IPS-NIHi11 (cell line): ENCODE data around the gene CHN1.

Source experiments
- DNase-seq: peaks from one replicate; pipeline ENCODE4 v3.0.0; 2012; ENCODE audit warnings: mixed read lengths, low spot score

CHN1 gene

DNA sequence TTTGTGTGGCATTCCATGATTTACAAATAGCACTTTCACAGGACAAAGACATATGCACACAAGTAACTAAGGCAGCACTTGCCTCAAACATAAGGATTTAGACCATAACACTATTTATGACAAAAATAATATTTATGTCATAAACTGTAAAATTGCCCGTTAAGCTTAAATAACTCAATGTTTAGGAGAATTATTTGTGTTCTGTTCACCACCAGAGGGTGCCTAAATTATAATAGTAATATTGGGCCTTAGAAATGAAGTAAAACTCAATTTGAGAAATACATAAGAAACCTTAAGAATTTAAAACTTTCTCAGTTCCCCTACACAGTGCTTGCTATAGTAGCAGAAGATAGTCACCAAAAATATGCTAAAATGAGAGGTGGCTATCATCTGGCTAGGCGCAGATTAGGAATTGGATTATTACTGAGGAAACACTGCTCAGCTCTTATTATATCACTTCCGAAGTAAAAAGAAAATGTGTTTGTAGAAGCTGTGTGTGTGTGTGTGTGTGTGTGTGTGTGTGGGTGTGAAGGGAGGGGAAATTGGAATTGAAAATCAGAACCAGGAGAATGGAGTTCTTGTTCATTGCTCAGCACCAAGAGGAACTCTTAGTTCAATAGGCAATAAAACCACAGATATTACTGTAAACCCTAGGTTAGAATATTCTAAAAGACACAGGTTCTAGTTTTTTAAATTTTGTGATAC, 4.9 kb upstream of the CHN1 start:
- no peak for DNase-seq

DNA sequence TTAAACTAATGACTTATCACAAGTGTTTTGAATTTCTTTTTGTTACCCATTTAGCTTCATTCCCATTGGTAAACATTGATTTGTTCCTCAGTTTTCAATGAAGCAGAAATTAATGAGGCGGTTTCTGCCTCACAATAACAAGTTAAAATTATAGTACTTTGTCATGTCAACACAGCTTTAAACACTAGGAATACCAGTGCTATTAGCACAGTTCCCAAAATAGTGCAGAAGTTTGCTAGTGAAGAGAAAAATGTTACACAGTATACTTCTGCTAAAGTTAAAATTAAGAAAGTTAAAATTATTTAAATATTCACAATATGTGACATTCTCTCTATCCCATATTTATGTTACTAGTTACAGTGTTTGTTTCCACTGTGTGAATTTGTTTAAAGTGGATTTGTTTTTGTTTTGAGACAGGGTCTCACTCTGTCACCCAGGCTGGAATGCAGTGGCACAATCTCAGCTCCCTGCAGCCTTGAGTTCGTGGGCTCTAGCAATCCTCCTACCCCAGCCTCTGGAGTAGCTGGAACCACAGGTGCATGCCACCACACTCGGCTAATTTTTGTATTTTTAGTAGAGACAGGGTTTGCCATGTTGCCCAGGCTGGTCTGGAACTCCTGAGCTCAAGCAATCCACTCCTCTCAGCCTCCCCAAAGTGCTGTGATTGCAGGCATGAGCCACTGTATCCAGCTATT, 3.8 kb upstream of the CHN1 start:
- no peak for DNase-seq

DNA sequence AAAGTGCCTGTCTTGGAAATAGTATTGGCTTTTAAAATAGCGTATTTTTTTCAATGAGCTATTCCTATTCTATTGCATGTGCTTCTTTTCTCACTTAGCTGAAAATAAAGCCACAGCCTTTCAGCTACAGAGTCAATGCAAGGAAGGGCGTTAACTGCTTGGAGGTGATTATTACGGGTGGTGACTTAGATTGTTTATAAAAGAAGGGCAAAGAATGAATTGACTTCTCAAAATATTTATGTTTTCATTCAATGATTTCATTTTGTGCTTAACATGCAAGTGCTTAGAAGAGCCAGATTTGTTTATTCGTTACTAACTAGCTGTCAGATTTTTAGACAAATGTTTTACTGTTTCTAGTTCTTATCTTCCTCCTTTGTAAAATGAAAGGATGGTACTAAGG, 2.8 kb upstream of the CHN1 start:
- DNase-seq, result no peak

DNA sequence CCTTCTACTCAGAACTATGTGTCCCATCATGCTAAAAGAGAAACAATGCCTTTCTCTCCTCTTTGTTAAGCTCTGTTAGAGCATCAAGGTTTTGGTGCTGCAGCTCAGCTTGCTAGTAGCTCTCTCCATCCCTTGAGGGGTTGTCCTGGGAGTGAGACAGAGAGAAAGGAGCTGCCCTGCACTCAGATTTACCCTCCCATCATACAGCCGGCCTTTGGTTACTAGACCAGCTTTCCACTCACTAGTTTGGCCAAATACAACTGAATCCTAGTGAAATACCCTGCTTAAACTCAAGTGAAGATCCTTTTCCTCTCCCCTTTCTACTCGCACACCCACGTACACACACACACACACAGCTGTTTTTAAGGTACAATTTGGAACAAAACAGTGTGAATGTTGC, 2.3 kb upstream of the CHN1 start:
- no peak for DNase-seq

DNA sequence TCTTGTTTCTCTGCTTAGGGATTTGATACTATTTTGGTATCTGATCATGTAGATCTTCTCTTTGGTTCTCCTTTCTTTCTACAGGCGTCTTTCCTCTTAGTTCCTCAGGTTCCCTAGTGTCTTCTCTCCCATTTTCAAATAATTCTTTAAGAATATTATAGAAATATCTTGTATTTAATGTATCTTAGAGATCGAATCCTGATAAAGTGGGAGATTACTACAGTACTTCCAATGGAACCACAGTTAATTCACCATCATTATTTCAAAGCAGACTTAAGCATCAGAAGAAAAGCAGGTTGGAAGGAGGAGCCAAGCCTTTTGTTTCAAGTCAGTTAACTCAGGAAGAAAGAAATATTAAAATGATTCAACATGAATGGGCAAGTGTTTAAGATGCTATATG, 1.1 kb upstream of the CHN1 start:
- no peak for DNase-seq

DNA sequence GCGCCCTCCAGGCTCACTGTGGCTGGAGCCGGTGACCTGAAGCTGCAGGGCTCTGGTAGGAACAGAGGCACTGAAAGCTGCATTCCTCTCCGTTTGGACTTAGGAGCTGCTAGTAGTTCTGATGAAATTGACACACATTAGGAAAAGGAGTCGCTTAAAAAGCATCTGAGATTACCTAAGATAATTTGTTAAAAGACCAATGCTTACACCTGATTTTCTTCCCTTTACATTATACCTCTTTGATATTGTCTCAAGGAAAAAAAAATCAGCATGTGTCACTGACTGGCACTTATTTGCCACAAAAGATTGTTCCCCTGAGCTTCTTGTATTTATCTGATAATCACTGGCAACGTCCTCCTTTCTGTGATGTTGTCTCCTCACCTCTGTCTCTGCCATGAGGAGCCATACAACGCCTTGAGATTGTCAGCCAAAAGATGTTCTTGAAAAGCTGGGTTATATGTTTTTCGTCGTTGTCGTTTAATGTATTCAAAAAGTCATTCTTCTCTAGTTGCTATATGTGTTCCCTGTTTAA, 618 bp upstream of the CHN1 start:
- no peak for DNase-seq

DNA sequence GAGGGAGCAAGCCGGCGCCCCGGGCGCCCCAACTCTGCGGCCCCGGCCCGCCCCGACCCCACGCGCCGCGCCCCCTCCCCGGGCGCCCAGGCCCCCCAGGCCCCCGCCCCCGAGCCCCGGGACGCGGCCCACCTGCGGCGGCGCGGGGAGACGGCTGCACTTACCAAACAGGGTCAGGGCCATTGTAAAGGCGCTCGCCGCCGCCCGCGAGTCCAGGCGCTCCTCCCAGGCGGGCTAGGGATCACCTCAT, 526 bp downstream of the CHN1 start:
- DNase-seq, result peak; percentile 59

DNA sequence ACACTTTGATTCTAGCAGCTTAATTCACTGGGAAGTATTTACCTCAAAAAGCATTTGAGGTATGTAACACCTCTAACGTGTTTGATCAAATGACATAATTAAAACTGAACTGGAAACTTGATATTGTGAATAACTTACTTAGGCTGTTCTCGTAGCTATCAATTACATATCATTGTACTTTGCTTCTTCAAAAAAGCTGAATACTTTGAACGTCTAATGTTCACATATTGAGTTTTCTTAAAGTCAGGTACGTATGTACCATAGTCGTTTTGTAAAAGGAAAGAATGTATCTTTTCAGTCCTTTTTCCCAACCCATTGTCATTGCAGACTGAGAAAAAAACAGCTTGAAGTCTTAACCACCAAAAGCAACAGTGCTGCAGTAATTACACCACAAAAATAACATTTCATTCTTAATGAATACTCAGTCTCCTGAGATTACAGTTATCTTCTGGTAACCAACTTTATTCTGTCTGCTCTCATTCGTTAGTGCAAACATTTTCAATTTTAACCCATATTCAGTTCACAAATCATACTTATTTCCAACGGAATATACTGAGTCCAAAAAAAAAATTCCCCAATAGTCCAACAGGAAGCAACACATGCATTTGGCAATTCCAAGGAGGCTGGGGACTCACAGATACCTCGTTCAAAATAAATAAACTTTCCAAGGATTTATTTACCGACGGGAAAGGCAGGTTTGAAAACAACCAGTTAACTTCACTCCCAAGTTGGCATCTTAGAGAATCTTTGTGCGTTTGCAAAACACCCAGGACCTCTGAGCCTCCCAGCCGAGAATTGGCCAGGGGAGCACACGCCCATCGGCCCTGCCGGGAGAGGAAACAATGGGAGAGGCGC, 1.1 kb downstream of the CHN1 start:
- DNase-seq, result peak; percentile 66

DNA sequence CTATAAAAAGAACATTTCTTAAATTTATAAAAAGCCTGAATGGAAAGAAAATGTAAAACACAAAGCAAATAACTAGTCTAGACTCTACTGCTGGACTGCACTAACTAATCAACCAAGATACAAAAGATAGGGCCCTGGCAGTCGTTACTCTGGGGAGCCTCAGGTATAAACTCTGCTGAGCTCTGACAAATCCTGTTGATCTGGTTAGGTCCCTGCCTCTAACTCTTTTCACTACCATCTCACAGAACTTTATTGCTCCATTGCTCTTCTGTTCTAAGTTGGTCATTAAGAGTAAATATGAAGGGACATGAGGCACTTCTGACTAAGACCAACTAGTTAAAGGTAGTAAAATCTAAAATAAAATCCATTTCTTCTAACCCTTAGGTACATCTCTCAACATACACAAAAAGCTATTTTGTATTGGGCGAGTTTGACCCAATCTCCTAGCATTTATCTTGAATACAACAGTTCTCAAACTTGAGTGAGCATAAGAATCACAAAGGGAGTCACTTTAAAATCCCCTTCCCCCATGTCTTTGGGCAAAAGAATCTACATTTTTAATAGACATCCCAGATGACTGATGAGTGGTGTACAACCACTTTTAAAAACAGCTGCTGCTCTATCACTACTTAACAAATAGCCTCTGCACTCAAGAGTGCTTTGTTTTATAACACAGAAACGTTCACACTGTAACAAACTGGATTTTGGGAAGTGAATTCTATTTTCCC, 2.5 kb downstream of the CHN1 start:
- DNase-seq, result no peak

DNA sequence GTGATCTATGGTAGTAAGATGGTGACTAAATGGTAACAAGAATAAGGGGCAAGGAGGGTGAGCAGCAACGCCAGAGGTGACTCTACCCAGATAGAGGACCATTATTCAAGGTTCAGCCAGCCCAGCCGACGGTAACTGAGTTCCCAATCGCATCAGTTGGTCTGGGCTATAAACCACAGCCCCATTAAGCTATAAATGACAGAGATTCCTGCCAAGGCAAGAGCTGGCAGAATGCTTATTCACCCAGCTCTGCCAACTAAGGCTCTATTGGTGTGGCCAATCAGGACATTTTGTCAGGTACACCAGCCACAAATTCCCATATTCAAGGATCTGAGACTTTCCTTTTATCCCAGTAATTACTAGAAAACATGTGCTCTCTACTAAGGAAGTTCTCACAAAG, 3.6 kb downstream of the CHN1 start:
- no peak for DNase-seq

DNA sequence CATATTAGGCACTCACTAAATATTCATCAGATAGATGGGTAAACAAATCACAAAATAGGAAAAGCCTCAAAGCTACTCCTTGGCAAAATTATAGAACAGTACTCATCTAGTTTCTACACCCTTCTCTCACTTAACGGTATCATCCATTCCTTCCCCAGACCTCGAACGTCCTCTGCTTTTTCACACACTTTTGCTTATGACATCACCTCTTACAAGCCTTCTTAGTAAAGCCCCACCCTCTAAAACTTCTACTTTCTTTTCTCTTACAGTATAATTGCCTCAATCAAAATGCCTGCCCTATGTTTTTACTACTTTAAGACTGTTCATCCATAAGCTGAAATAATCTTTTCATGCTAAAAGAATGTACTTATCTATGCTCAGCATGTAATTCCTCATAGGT, 8.1 kb downstream of the CHN1 start:
- DNase-seq, result no peak

DNA sequence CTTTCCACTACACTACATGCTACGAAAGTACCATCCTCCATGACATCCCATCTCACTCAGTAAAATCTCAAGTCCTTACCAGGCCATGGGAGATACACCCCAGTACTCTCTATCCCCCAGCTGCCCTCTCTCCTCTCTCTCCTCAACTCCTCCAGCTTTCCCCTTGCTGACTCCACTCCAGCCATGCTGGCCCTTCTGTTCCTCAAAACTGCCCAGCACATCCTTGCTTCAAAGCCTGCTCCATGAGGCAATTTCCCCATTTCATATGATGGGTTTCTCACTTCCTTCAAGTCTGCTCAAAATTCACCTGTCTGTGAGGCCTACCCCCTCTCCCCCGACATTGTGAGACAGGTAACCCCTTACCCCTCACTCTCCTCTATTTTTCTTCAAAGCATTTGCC, 8.6 kb downstream of the CHN1 start:
- DNase-seq, result no peak

DNA sequence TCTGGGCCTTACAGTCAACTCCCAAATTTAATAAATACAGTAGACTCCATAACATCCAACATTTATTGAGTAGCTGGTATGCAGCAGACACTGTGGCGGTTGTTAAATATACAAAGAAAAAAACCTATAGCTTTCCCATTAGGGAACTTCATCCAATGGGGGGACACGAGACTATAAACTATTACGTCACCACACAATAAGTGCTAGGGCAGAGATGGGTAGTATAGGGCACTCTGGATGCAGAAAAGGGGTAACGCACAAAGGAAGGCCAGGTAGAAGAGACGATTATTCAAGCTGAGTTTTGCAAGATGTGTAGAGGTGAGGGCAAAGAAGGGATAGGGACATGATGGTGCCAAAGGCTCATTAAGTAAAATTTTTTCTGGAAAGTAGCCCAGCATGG, 10.8 kb downstream of the CHN1 start:
- no peak for DNase-seq

DNA sequence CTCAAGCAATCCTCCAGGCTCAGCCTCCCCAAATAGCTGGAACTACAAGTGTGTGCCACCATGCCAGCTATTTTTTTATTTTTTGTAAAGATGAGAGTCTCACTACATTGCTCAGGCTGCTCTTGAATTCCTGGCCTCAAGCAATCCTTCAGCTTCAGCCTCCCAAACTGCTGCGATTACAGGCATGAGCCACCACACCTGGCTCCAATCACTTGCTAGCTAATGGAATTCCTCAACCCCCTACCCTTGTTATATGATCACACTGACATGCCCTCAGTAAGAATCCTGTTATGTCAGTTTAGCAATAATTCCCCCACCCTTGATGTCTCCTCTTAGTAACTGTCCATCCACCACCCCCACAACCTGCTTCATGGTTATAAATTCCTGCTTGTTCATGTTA, 12.3 kb downstream of the CHN1 start:
- no peak for DNase-seq

DNA sequence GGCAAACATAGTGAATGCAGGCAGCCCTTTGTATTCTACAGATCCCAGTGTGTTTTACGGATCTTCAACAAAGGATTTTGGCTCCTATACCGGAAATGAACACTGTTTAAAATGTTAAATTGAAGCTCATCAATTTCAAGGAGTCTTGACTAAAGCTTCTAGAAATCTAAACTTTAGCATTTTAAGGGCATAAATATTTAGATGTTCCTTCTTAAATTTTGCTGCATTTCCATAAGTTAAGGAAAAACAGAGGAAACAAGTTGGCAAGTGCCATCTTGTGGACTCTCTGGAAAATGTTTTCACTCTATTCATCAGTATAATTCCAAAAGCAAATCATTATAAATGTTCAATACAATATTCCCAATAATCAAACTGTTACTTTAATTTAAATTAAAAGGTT, 19.6 kb downstream of the CHN1 start:
- no peak for DNase-seq

DNA sequence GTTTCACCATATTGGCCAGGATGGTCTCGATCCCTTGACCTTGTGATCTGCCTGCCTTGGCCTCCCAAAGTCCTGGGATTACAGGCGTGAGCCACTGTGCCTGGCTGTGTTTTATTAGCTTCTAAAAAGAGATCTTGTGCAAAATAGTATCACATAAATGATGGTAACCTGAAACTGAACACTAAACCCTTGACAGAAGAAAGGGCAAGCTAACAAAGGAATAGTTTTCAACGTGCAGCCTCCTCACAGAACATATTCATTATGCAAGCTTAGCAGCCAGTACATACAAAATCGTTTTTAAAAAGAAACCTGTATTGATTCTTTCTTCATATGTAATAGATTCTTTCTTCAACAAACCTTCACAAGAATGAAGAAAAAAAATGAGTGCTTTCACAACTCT, 20.6 kb downstream of the CHN1 start:
- DNase-seq, result no peak

DNA sequence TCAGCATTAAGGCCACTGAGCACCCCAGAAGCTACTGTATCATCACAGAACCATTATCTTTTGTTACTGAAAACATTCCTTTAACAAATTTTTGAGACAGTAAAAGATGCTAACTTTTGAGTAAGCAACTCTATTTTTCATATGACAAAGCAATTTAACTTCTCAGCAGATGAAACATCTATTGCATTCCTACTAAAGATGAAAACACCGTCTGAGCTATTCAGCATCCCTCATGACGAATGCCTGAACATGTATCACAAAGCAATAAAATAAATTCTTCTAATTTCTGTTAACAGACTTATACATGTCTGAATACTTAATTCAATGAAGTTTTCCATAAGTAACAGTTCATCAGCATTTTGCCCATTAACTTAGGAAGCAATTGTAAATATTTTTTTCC, 23.9 kb downstream of the CHN1 start:
- no peak for DNase-seq

DNA sequence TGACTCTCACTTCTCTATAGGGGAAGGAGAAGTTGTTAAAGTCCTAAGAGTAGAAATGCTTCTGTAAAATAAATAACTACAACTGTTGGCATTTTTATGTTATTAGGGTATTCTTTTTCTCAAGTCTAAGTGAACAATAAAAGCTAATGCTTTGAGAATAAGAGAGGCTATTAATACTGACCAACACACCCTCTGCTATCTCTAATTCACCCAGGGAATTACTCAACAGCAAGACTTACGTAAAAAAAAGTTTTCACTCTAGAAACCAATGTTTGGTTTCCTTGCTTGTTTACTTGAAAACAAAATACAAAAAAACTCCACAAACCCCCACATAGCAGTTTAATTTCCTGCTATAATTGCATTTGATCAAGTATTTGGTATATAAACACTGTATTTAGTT, 25.2 kb downstream of the CHN1 start:
- no peak for DNase-seq

DNA sequence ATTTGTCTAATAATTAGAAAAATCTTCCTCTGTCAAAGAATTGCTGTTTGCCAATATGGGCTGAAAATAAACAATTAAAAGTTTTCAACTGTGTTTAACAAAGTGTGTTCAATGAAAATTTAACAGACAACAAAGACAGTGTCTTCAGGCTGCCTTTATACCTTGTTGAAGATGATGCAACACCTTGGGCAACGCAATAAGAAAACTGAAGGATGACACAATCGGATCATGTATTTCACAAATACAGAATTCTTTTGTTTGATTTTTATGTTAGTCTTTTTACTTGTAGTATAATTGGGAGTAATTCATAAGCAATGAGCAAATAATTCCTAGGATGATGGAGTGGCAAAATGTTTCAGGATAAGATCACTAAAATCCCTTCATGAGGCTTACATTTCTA, 27.8 kb downstream of the CHN1 start:
- DNase-seq, result no peak

DNA sequence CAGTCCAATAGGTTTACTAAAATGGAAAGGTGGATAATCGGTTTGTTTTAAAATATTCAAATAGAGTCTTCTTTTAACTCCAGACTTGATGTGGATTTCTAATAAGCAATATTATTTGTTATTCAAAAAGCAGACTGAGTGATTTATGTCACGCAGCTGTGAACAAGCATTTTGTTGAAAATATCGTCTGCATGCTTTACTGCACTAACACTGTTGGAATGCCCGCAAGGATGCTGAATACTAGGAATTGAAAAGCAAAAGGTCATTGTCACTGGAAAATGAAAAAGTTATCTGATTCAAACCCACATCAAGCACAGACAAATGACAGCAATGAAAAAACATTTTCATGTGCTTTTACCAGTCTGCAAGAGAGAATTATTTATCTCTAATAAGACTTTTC, 31.1 kb downstream of the CHN1 start:
- DNase-seq, result no peak

DNA sequence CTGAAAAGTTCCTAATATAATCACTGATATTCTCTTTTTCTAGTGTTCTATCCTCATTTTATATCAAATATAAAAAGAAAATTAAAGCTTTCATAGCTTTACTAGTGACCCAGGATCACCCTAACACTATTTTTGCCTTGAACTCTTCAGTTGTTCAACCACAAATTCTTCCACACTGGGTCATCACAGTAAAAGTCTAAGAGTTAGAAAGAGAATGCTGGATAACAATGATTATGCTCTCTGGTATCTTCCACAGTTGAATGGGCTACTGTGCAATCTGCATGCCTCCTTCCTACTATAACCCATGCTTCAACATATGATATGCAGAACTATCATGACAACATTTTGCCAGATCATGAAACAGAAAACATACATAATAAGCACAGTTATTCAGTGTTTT, 32.3 kb downstream of the CHN1 start:
- no peak for DNase-seq
